Left kidney (tissue), 1 donor: Measurements from ENCODE around the gene DLK1. TPM values are rescaled to one million over a fixed set of nuclear protein-coding genes. Genes with fewer than 3 reads are reported as not detected.

Experiments
- polyA plus RNA-seq: library from polyadenylated mRNA; unstranded; fragments of 120-200 nt; gene quantifications from one replicate; pipeline ENCODE4 v1.2.1, GENCODE V29; 2013; ENCODE audit not compliant: insufficient read length

DLK1 gene
- polyA plus RNA-seq, 1 donor: 10.8 TPM

Other genes starting within 250 kb of the DLK1 start
- gene BEGAIN, start 139.5 kb upstream of the DLK1 start, polyA plus RNA-seq: 2.2 TPM
- gene MEG3, start 99.2 kb downstream of the DLK1 start, polyA plus RNA-seq: 218 TPM
- 0.10 TPM for gene RTL1, start 176.8 kb downstream of the DLK1 start, polyA plus RNA-seq